Right kidney (tissue), 1 donor: ENCODE results near the gene PICK1.
"Not testable (repeated sequence)": the region's sequence is repeated elsewhere in the genome, so short reads cannot be mapped to it uniquely, and the experiment has no call there.

ENCODE experiments used
- DNase-seq: peaks from one replicate; pipeline ENCODE4 v3.0.0-alpha.2; 2016

PICK1 gene

DNA sequence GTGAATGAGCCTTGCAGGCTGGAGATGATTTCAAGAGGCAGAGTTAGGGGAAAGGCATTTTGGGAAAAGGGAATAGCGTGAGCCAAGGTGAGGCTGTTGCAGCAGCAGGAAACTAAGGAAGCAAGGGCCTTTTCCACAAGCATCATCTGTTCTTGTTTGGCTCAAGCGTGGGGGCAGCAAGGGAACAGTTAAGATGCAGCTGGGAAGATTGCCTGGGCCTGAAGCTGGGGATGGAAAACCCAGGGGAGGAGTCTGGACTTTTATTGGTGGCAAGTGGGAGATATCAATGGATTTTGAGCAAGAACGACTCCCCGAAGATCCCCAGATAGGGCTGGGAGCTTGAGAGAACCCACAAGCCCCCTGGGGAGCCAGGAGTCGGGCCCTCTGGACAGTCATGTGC, 27.3 kb upstream of the PICK1 start:
- DNase-seq, result no peak

DNA sequence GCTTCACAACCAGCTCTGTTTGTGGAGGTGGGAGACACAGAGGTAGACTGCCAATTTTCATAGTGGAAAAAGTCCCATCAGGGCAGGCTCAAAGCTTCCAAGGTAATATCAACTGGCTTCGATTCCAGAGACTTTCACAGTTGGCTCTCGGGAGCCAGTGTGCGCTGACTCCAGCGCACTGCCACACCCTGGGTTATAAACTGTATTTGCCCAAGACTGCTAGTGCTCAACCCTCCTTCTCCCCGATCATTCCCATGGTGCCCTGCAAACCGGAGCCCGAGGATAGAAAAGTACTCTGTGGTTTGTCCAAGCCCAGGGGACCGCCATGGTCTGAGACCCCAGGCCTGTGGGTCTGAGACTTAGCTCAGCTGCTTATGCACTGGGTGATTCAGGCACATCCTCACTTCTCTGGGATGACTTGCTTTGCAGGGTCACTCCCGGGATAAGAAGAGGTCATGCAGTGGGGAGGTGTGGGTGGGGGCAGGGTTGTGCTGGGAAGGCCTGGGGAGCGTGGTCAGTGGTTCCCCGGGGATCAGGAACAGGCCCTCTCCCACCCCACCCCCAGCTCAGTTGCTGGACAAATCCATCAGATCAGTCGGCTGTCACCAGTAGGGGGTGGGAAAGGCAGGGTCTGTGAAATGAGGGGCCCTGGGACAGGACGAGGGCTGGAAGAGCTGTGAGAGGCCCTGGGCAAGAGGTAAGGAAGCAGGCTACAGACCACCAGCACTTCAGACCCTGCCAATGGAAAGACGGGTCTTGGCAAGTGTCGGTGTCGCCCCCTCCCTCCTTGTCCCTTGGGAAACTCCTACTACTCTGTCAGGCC, 26.7 kb upstream of the PICK1 start:
- no peak for DNase-seq

DNA sequence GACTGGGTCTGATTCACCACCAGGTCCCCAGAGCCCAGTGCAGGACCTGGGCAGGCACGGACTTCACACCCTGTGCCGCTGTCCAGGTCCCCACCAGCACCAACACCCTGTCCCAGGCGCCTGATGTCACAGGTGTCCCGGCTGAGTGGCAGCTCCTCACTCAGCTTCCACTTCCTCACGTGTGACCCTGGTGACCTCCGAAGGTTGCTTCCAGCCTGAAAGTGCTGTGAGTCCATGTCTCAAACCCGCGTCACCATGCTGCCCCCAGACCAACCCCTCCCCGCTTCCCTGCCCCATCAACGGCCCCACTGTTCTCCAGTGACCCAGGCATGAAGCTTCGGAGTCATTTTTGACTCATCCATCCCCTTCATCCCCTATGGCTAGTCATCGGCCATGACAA, 25.7 kb upstream of the PICK1 start:
- no peak for DNase-seq

DNA sequence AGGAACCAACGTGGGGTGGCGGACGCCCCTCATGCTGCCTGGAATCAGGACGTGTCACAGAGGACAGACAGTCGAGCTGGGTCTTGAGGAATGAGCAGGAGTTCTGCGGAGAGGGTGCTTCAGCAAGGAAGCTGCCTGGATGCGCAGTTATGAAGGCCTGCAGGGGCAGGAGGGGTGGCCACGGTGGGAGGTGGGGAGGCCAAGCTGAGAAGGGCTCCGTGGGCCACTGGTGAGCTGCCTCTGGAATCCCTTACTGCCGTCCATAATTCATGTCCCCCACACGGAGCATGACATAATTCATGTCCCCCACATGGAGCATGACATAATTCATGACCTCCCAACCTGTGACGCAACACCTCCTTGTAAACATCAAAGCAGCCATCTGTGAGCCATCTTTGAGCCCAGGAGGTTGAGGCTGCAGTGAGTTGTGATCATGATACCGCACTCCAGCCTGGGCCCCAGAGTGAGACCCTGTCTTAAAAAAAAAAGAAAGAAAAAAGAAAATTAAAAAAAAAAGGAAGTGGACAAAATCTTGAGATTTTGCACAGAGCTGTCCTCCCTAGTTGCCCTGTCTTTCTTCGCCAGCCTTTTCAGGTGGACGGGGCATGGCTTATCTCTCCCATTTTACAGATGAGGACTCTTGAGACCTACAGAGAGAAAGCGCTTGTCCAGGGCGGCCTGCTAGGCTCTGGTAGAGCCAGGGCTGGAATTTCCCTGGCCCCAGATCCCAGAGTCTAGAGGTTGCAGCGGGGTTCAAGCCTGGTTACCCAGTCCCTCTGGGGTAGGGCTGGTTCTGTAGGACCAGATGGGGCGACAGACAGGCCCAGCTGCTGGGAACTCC, 24.3 kb upstream of the PICK1 start:
- no peak for DNase-seq

DNA sequence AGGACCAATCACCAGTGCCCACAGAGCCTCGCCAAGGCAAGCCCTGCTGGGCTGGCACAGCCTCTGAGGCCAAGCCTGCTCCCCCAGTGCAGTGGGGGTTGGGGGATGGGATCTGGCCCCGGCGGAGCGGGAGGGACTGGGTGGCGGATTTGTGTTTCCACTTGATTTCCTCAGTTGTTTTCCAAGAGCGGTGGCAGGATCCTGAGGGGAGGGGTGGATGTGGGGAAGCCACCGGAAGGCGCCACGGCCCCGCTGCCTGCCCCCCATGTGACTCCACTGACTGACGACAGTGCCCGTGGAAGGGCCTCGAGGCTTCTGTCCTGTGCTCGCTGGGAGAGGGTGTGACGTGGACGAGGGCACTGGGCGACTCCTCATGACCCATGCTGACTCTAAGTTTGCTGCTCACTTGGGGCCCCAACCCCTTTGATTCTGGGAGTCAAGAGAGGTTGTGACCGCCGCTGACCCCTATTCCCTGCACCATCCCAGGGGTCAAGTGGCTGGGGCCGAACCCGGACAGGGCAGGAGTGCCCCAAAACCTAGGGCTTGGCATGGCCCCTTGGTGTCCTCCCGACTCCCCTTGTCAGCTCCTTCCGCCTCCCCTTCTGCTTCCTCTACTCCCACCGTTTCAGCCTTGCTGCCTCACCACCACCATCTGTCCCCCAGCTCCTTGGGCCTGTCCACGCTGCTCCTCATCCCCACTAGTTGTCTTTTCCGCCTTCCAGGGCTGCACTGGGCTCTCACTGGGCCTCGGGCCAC, 23.5 kb upstream of the PICK1 start:
- peak; percentile 57 for DNase-seq

DNA sequence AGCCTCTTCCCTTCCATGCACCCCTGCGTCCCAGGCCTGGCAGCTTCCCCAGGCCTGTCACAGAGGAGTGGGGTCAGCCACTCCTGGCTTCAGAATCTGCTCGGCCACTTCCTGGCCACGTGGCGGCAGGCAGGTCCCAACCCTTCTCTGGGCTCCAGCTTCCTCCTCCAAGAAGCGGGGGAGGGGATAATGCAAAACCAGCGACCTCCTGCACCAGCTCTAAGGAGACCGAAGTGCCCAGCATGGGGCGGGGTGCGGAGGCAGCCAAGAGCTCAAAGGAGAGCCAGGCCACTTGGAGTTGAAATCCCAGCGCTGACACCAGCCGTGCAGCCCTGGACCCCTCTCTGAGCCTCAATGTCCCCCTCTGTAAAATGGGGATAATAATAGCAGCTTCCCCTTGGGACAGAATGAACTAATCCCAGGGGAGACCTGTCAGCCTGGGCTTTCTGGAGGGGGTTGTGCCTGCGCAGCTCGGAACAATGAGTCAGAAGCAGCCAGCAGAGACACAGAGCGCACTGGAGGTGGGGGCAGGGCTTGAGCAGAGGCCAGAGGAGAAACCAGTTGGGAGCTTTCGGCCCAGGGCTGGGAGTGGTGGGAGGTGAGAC, 22.8 kb upstream of the PICK1 start:
- DNase-seq, result peak; percentile 61

DNA sequence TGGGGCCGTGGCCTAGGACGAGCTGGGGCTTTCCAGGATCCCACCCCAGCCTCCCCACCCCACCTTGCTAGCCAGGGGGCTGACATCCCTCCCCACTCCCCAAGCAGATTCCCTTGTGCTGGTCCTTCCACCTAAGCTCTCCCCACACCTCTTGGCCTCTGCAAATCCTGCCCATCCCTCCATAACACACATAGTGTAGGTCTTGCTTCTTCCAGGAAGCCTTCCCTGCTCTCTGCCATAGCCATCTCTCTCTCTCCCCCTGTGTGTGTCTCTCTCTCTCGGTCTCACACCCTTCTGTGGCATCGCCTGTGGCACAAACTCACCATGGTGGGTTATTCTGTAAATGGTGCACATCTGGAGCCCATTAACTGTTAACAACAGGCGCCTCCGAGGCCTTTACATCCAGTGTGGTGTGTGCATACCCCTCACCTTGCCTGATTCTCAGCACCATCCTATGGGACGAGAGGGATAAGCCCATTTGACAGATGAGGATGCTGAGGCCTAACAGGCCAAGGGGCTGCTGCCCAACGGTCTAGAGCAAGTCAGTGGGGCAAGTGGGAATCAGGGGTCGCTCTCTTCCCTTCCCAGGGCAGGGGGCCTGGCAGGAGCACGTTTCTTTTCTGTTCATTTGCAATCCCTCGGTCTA, 22.2 kb upstream of the PICK1 start:
- no peak for DNase-seq

DNA sequence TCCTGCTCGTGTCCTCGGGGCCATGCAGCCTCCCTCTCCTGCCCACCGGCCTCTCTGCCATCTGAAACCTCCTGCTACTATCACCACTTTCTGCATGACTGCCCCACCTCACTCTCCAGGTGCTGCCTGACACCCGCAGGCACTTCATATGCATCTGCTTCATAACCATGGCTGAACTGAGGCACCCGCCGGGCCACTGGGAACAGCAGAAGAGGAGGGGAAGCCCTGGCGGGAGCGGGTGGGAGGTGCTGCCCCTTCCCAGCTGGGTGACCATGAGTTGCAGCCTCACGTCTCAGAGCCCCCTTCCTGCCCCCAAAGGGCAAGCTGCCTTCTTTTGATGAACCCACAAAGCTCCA, 21.7 kb upstream of the PICK1 start:
- no peak for DNase-seq

DNA sequence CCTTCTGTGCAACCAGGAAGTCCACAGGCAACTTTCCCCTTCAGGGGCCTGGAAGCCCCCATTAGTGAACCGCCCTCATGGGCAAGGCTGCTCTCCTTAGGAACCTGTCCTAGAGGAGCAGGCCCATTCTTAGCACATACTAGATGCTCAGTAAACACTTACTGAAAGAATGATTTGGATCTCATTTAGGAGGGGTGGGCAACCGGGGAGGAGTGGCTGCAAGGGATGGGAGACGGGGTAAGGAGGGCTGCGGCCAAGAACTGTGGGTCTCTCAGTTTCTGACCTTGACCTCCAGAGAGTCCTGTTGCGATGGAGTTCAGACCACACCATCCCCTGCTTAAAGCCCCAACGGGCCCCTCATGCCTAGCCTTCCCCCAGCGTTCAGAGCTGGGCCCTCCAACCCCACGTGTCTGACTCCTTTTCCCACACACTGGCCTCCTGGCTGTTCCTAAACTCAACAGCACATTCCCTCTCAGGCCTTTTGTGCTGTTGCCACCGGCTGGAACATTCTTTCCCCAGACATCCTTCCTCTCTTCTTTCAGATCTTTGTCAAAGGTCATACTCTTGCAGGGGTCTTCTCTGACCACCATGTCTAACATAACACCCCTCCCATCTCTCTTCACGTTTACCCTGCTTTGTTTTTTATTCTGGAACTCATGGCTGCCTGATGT, 20.7 kb upstream of the PICK1 start:
- no peak for DNase-seq

DNA sequence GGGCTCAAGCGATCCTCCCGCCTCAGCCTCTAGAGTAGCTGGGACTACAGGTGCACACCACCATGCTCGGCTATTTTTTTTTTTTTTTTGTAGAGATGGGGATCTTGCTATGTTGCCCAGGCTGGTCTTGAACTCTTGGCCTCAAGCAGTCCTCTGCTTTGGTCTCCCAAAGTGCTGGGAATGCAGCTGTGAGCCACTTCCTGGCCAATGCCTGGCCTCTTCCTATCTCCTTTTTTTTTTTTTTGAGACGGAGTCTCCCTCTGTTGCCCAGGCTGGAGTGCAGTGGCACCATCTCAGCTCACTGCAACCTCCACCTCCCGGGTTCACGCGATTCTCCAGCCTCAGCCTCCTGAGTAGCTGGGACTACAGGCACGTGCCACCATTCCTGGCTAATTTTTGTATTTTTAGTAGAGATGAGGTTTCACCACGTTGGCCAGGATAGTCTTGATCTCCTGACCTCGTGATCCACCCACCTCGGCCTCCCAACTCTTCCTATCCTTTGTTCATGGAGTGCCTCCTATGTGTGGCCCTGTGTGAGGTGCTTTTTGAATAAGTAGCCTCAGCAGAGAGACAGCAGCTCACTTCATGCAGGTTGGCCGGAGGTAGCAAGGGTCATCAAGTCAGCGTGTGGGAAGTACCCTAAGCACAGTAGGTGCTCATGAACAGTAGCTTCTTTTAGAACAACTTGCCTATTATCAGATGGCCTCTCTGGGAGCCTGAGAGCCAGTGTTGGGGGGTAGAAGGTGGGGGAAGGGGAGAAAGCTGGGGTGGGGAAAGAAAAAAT, 19.6 kb upstream of the PICK1 start:
- not testable (repeated sequence) for DNase-seq

DNA sequence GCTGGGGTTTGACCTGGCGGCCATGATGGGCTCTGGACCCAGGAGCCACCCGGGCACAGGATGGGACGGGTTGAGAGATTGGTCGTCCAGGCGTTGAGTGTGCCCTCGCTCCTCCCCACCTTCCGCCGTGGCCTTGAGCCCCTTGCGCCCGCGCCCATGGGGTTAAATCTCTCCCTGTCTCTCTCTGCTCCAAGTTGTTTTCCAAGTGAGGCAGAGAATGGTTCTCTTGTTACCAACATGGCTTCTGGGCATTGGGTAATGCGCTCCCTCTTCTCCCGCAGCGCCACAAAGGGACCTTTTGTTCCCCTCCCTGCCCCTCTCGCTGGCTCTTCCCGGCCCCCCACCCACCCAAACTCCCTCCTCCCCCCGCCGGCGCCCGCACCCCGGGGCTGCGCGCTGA, 18.8 kb upstream of the PICK1 start:
- no peak for DNase-seq

DNA sequence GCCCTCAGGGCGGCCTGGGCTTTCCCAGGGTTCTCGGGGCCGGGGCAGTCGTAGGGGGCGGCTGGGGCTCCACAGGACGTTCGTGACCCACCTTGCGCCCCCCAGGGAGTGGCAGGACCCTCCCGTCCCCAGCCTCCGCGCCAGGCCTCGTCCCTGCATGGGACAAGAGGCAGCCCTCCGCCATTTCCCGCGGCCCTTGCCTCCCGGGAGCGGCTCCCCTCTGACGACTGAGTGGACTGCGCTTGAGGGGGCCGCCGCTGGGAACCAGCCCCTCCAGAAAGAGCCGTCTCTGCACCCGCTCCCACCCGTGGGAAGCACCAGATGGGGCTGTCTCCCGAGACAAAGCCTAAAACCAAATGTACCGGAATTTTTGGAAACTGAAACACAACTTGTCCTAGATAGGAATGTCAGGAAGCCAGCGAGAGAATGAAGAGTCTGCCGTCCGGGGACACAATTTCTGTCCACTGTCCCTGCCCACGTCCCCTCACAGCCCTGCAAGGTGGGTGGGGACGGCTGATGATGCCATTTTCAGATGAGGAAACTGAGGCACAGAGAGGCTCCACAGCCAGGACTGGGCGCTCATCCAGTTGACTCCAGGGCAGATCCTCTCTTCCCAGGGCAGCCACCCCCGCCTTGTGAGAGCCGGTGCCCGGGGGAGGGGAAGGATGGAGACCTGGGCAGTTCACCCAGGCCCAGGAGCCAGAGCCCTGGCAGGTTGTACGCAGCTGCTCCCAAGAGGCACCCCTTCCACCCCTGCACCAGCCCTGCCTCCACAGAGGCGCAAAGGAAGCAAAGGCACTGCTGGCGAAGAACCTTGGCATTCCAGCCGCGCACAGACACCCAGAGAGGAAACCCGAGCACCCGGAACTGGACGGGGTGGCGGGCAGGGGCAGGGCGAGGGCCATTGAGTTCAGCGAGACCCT, 18.1 kb upstream of the PICK1 start:
- no peak for DNase-seq

DNA sequence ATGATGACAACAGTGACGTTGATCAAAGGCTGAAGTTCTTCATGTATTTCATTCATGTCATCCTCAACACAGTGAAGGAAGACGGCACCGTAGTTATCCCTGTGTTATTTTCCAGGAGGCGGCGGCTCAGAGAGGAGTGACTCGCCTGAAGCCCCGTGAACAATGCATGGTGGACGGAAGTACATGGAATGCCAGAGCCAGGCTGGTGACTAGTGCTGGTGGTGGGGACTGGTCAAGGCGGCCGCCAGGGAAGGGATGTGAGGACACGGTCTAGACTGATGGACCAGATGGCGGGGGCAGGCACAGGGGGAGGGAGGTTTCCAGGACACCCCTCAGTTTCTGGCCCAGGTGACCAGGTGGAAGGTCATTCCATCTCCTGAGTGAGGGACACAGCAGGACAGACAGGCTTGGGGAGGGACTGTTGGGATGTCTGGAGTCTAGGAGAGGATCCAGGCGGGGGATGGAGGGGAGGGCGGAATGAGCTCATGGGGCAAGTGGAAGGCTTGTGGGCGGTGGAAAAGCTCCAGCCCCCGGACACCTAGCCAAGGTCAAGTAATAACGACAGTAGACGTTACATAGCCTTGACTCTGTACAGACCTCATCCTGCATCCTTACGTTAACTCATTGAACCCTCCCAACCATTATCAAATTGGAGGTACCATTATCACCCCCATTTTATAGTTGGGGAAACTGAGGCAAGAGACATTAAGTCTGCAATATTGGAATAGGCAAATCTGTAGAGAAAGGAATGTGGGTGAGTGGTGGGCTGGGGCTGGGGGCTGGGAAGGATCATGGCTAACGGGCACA, 16.0 kb upstream of the PICK1 start:
- DNase-seq, result no peak

DNA sequence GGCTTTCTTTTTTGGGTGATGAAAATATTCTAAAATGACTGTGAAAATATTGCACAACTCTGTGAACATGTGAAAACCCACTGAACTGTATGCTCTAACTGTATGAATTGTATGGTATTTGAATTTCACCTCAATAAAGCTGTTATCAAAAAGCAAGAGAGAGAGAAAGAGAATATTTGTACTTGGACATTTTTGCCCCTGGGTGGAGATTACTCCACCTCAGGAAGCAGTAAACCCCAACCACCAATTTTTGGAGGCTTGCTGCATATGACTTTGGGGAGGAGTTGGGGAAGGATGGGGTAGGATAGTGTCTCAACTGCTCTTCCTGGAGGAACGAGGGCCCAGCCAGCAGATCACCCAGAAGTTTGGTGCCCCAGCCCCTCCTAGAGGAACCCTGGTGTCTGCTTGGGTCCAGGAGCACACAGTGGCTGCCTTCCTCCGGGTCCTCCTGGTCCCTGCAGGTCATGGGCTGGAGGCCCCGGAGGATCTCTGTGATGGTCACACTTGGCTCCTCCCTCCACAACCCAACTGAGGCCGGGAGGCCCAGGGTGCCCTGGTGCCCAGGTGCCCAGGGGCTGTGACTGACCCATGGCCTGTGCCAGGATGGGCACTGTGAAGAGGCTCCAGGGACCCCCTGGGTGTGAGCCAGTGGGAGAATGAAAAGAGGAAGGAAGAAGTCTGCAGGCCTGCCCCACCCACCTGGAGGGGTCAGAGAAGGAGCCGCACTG, 15.3 kb upstream of the PICK1 start:
- no peak for DNase-seq

DNA sequence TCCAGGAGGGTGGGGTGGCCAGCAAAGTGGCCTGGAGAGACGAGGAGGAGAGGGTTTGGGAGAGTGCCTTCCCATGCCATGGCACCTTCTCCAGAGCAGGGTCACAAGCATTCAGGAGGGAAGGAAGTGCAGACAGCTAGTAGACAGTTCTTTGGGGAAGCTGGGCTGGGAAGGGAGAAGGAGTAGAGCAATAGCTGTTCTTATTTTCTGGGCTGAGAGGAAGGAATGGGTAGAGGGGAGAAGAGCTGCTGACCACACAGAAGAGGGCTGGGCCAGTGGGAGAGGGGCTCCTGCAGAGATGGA, 14.8 kb upstream of the PICK1 start:
- DNase-seq, result no peak

DNA sequence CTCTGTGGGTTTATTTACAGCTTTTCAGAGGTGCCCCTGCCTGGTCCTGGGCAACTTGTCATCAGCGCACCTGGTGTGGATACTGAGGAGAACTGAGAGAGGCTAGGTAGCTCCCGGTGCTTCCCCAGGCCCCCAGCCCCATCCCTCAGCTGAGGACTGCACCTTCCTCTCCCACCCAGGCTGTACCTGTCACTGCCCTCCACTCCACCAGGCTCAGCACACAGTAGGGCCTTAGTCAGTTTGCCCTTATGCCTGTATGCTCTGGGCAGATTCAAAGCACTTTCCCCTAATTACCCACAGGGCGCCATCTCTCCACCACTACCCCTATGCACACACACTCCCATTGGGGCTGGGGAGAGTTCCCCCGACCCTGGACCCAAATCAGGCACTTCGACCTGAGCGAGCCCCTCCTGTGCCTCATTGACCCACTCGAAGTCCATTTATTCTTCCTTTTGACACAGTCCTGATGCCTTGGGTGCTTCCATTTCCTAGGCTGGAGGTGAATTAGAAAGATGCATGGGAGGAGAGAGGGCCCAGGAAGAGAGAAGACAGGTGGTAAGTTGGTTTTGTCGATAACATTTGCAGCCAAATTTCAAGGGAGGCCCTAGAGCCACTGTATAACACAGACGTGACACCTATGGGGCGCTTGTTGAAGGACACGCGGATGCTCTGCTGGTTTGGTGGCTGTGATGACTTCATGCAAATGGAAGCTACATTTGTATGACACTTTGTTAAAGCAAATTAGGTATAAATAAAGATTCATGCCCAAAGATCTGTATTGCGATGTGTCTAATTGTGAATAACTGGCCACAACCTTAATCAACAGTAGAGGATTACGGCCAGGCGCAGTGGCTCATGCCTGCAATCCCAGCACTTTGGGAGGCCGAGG, 13.8 kb upstream of the PICK1 start:
- no peak for DNase-seq
